Upper lobe of left lung (tissue), 4 donors: ENCODE measurements around the gene PFN2.

Experiments
- POLR2A ChIP-seq, 4 donors: fragments of 450-650 bp; IDR thresholded peaks; one replicate each; pipeline ENCODE4 v1.5.1; 2016 to 2017; ENCODE audit warnings: antibody characterized with exemption in 4 of 4, mild to moderate bottlenecking in 2 of 4
- POLR2AphosphoS5 ChIP-seq, 2 donors: sonication (generic); formaldehyde crosslinking; IDR thresholded peaks; one replicate each; pipeline ENCODE4 v1.5.1; 2017; ENCODE audit warnings: antibody characterized with exemption in 2 of 2
- TF ChIP-seq, protein P1 (sequence below), 6 experiments: fragments of 450-650 bp in 4 of 6; fragments of 200-600 bp in 2 of 6; sonication (generic) in 2 of 6; IDR thresholded peaks; one replicate each; pipeline ENCODE4 v1.5.1; 2016 to 2019; ENCODE audit warnings: antibody characterized with exemption in 6 of 6

DNA sequence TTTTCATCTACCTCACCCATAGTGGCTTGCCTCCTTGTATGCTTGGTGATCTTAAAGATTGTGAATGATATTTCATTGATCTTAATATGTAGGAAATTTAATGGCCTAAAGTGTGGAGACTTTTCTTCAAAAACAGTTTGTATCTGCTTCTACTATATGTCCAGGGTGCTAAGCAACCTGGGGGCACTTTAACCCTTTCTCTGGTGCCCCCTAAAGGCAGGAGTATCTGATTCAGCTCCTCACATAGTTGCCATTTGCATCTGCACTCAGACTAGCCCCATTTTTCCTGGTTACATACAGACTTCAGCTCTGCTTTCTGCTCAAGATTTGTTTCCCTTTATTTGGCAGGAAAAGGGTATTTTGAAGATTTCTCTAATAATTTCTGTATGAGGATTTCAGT lies 5.2 kb upstream of the PFN2 start:
- TF ChIP-seq, protein P1, sequence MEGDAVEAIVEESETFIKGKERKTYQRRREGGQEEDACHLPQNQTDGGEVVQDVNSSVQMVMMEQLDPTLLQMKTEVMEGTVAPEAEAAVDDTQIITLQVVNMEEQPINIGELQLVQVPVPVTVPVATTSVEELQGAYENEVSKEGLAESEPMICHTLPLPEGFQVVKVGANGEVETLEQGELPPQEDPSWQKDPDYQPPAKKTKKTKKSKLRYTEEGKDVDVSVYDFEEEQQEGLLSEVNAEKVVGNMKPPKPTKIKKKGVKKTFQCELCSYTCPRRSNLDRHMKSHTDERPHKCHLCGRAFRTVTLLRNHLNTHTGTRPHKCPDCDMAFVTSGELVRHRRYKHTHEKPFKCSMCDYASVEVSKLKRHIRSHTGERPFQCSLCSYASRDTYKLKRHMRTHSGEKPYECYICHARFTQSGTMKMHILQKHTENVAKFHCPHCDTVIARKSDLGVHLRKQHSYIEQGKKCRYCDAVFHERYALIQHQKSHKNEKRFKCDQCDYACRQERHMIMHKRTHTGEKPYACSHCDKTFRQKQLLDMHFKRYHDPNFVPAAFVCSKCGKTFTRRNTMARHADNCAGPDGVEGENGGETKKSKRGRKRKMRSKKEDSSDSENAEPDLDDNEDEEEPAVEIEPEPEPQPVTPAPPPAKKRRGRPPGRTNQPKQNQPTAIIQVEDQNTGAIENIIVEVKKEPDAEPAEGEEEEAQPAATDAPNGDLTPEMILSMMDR (IDR thresholded peaks at IDR 0.05) = no peak
- TF ChIP-seq POLR2AphosphoS5 (IDR thresholded peaks at IDR 0.05) (no peak), POLR2A (IDR thresholded peaks at IDR 0.05) (no peak)
